Keratinocyte (primary cell): ENCODE measurements around the gene ROBO4. TPM values are rescaled to one million over a fixed set of nuclear protein-coding genes. Genes with fewer than 3 reads are reported as not detected.

Experiments
- DNase-seq: peaks from one replicate; pipeline ENCODE4 v3.0.0-alpha.2; 2011; ENCODE audit warnings: low read depth, missing footprints, low spot score
- FAIRE-seq: peaks from 2 replicates; lab custom pipeline; 2011; peaks lifted over from hg19 to GRCh38; lab: Jason Lieb, UNC
- H2AFZ ChIP-seq: 2 replicates; pipeline ENCODE4 v1.6.0; 2012; ENCODE audit warnings: low read length, control low read depth, inconsistent platforms; ENCODE audit not compliant: control insufficient read depth
- H3K27ac ChIP-seq: 2 replicates; pipeline ENCODE4 v1.5.1; 2011; ENCODE audit warnings: low read length; ENCODE audit not compliant: control insufficient read depth, insufficient read depth
- H3K27me3 ChIP-seq: 3 replicates; pipeline ENCODE4 v1.6.0; 2011; ENCODE audit warnings: low read length; ENCODE audit not compliant: control insufficient read depth, insufficient read depth; ENCODE audit errors: extremely low read depth
- H3K36me3 ChIP-seq, 2 experiments: 2 replicates in 1 of 2; 3 replicates in 1 of 2; pipeline ENCODE4 v1.5.1; 2011; ENCODE audit warnings: low read length in 2 of 2, mild to moderate bottlenecking in 1 of 2; ENCODE audit not compliant: control insufficient read depth in 2 of 2, insufficient read depth in 2 of 2; ENCODE audit errors: extremely low read depth in 1 of 2
- H3K4me1 ChIP-seq: 3 replicates; pipeline ENCODE4 v1.5.1; 2011; ENCODE audit warnings: low read length; ENCODE audit not compliant: control insufficient read depth, insufficient read depth; ENCODE audit errors: extremely low read depth
- H3K4me2 ChIP-seq: 3 replicates; pipeline ENCODE4 v1.6.0; 2011; ENCODE audit warnings: low read depth, low read length; ENCODE audit not compliant: control insufficient read depth, insufficient read depth; ENCODE audit errors: extremely low read depth
- H3K4me3 ChIP-seq, 3 experiments: fragments of 200-600 bp in 1 of 3; sonication (generic) in 1 of 3; 2 replicates in 2 of 3; 3 replicates in 1 of 3; pipeline ENCODE4 v1.5.1; 2011 to 2016; ENCODE audit warnings: low read length in 3 of 3, mild to moderate bottlenecking in 3 of 3, control low read depth in 2 of 3, inconsistent platforms in 1 of 3, low read depth in 1 of 3, mixed read lengths in 1 of 3, mixed run types in 1 of 3, moderate library complexity in 1 of 3; ENCODE audit not compliant: control insufficient read depth in 2 of 3, insufficient read depth in 2 of 3; ENCODE audit errors: extremely low read depth in 1 of 3
- H3K79me2 ChIP-seq: 2 replicates; pipeline ENCODE4 v1.6.0; 2012; ENCODE audit warnings: low read length; ENCODE audit not compliant: control insufficient read depth, insufficient read depth
- H3K9ac ChIP-seq: 3 replicates; pipeline ENCODE4 v1.6.0; 2011; ENCODE audit warnings: low read length; ENCODE audit not compliant: control insufficient read depth, insufficient read depth; ENCODE audit errors: extremely low read depth
- H3K9me1 ChIP-seq: 3 replicates; pipeline ENCODE4 v1.6.0; 2011; ENCODE audit warnings: low read length; ENCODE audit not compliant: control insufficient read depth, insufficient read depth; ENCODE audit errors: extremely low read depth
- H3K9me3 ChIP-seq: 2 replicates; pipeline ENCODE4 v1.5.1; 2012; ENCODE audit warnings: low read depth, low read length; ENCODE audit not compliant: control insufficient read depth
- H4K20me1 ChIP-seq: 3 replicates; pipeline ENCODE4 v1.6.0; 2011; ENCODE audit warnings: low read length; ENCODE audit not compliant: control insufficient read depth, insufficient read depth; ENCODE audit errors: extremely low read depth
- EZH2 ChIP-seq: IDR thresholded peaks from one replicate; pipeline ENCODE4 v1.6.1; 2012; ENCODE audit warnings: inconsistent platforms, mild to moderate bottlenecking, low read length, moderate library complexity
- dilution Hi-C: fragments of 300-500 bp; cut with MboI; formaldehyde crosslinking; loops from one replicate; pipeline ENCODE4 v1.7.0; 2020; ENCODE audit warnings: low sequenced_read_pairs; ENCODE audit not compliant: extremely low pct_ligation_motif_present
- polyA plus RNA-seq, 5 experiments: library from polyadenylated mRNA; depleted of rRNA in 3 of 5; stranded (reverse) in 3 of 5; stranded (forward) in 1 of 5; unstranded in 1 of 5; fragments of >200 nt; gene quantifications; 1 replicate in 1 of 5; 2 replicates in 3 of 5; 3 replicates in 1 of 5; pipeline versions ENCODE4 v1.2.1 to v1.2.3, GENCODE V29; 2011 to 2012; ENCODE audit warnings: missing spikeins in 2 of 5, low read depth in 1 of 5, low replicate concordance in 1 of 5
- TF ChIP-seq, protein P1 (sequence below), 3 experiments: IDR thresholded peaks in 1 of 3; conservative IDR thresholded peaks in 1 of 3; optimal IDR thresholded peaks in 1 of 3; 2 replicates in 2 of 3; 3 replicates in 1 of 3; pipeline versions ENCODE3 to v1.5.1; 2011; ENCODE audit warnings: low read length in 3 of 3, mild to moderate bottlenecking in 3 of 3, moderate library complexity in 2 of 3, control low read depth in 1 of 3, inconsistent platforms in 1 of 3; ENCODE audit not compliant: insufficient read depth in 2 of 3; ENCODE audit errors: extremely low read depth in 1 of 3

Gene ROBO4
- polyA plus RNA-seq, 1 donor (not counting 4 experiments of a cell fraction or from before 2014, with no cell fraction given), result 0.94 TPM

DNA sequence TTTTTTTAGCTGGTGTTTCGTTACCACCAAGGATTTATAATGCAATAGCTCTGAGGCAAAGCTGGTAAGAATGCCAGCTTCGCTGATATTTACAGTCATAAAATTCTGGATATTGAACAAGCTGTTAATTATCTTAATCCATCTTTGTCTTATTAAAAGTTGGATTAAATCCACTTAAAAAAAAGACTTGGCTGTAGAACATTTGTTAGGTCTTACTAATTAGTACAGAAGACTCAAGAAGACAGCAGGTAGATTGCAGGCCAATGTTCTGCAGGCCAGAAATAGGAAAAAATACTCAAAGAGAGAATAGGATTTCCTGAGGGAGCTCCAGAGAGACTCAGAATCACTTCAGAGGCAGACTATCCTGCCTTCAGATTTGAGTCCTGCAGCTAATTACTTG, 7.5 kb downstream of the ROBO4 start:
- no peak for TF ChIP-seq EZH2
- TF ChIP-seq, protein P1, sequence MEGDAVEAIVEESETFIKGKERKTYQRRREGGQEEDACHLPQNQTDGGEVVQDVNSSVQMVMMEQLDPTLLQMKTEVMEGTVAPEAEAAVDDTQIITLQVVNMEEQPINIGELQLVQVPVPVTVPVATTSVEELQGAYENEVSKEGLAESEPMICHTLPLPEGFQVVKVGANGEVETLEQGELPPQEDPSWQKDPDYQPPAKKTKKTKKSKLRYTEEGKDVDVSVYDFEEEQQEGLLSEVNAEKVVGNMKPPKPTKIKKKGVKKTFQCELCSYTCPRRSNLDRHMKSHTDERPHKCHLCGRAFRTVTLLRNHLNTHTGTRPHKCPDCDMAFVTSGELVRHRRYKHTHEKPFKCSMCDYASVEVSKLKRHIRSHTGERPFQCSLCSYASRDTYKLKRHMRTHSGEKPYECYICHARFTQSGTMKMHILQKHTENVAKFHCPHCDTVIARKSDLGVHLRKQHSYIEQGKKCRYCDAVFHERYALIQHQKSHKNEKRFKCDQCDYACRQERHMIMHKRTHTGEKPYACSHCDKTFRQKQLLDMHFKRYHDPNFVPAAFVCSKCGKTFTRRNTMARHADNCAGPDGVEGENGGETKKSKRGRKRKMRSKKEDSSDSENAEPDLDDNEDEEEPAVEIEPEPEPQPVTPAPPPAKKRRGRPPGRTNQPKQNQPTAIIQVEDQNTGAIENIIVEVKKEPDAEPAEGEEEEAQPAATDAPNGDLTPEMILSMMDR (optimal IDR thresholded peaks at IDR 0.05 in 1 of 3, IDR thresholded peaks at IDR 0.05 in 1 of 3, conservative IDR thresholded peaks at IDR 0.05 in 1 of 3; ENCODE audit: extremely low read depth in 1 of 3, insufficient read depth in 2 of 3, low read length in 3 of 3), result no peak
- dilution Hi-C loops, result no loop called here

DNA sequence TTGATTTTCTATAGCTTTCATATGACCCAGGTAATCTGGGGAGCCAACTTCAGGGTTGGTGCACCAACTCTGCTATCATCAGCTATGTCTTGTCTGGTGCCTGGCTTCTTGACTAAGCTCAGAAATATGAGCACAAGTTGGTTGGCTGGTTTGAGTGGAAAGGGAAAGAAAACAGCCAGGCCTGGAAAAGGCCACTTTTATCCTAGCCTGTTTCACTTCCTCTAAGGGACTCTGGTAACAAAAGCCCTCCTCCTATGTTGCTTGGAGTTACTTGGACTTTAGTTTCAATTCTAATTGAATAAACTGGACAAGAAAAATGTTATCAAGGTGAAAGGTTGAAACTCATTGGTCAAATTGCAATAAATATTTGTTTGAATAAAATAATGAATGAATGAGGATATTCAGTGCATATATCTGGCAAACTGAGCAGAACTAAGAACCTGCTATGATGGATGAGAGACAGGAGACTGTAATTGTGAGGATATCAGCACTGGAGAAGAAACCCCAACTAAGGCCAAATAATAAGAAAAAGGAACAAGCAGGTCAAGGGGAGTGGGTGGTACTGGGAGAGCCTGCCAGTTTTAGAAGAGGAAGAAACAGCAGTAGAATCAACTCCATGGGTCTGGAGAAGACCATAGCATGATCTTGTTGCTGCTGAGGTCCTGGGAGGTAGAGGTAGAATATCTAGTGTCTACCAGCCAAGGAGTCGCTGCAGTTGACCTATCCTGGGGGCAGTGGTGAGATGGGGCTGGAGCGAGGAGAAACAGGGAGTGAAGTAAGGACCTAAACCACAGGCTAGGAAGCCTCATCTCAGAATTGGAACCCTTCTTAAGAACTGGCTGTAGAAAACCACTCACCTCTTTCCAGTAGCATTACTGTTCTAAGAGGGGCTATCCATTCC, 8.2 kb downstream of the ROBO4 start:
- no peak for DNase-seq
- TF ChIP-seq, protein P1 (optimal IDR thresholded peaks at IDR 0.05 in 1 of 3, IDR thresholded peaks at IDR 0.05 in 1 of 3, conservative IDR thresholded peaks at IDR 0.05 in 1 of 3; ENCODE audit: extremely low read depth in 1 of 3, insufficient read depth in 2 of 3, low read length in 3 of 3), result no peak
- TF ChIP-seq EZH2, result no peak
- no peak overlapping the region for H3K9ac ChIP-seq
- H2AFZ ChIP-seq, result no peak overlapping the region
- H3K4me2 ChIP-seq, result no peak overlapping the region
- FAIRE-seq, result no peak
- no peaks in the 10 kb centered on the region for H3K79me2 ChIP-seq
- H3K9me1 ChIP-seq, result no peaks in the 10 kb centered on the region
- no peaks in the 10 kb centered on the region for H3K9me3 ChIP-seq
- H3K27ac ChIP-seq, result no peak overlapping the region
- H3K4me3 ChIP-seq, result no peak overlapping the region
- peaks cover under 1% of the 10 kb centered on the region for H3K4me1 ChIP-seq
- no peaks in the 10 kb centered on the region for H4K20me1 ChIP-seq
- dilution Hi-C loops, result no loop called here
- no peaks in the 10 kb centered on the region for H3K27me3 ChIP-seq
- no peaks in the 10 kb centered on the region for H3K36me3 ChIP-seq

More for the DNA sequence above, 7.5 kb downstream of the ROBO4 start:
- DNase-seq, result no peak
- Histone ChIP-seq H3K27me3 (no peaks in the 10 kb centered on the region), H3K9ac (no peak overlapping the region), H3K9me1 (no peaks in the 10 kb centered on the region), H3K36me3 (no peaks in the 10 kb centered on the region), H3K4me2 (no peak overlapping the region), H2AFZ (no peak overlapping the region), H3K27ac (no peak overlapping the region), H4K20me1 (no peaks in the 10 kb centered on the region), H3K9me3 (no peaks in the 10 kb centered on the region), H3K79me2 (no peaks in the 10 kb centered on the region), H3K4me1 (peaks cover 6% of the 10 kb centered on the region), H3K4me3 (no peak overlapping the region)
- no peak for FAIRE-seq
